ENCODE data around the gene TTC21A. TPM values are rescaled to one million over a fixed set of nuclear protein-coding genes. Genes with fewer than 3 reads are reported as not detected.

Gene TTC21A
- polyA plus RNA-seq, 4 donors: 1.7 to 12.7 (median 7.0) TPM

DNA sequence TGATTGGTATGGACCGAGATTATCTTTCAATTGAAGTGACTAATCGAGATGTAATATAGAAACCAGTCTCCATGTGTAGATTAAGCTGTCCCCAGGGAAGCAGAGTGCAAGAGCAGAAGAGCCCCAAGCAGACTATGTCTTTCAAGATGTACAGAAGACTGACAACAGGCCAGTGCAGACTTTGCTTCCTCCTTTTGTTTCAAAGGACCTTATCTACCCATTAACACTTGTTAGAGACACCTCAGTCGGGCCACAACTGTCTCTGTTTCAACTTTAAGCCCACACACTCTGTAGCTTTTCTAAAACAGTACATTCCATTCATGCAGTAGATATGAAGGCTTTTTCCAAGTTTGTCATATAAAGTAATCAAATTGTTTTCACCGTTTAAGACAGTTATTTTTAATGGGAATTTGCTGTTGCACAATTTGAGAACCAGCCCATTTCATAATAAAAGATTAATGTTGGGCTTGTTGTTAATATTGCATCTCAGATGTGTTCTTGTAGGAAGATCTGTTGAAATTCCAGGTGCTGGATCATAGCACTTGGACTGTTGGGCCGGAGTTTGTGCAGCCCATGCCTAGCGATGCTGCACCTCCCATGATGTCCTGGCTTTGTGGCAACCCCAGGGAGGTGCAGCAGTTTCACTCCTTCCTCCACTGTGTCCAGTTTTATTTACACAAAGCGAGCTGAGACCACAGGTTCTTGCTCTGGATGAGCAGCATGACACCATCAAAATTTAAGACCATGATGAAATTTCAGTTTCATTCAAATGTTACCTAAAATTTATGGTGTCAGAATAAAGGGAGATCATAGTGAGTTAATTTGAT lies 12.4 kb upstream of the TTC21A start:
- no peaks in the 10 kb centered on the region for H3K27me3 ChIP-seq (ENCODE audit: control insufficient read depth in 3 of 3, insufficient read depth in 3 of 3, low read length in 3 of 3)
- peaks cover 22 to 55% (median 28%) of the 10 kb centered on the region in 3 donors for H3K36me3 ChIP-seq (ENCODE audit: control insufficient read depth in 3 of 3, insufficient read depth in 2 of 3, low read depth in 1 of 3, low read length in 3 of 3)
- whole genome bisulfite sequencing, 3 donors: 80 to 83% (median 80%) methylated on average over 7 of the region's 7 CpGs
- H3K9me3 ChIP-seq (ENCODE audit: control insufficient read depth in 2 of 2, insufficient read depth in 1 of 2, low read depth in 1 of 2, low read length in 1 of 2): no peaks in the 10 kb centered on the region
- H3K4me1 ChIP-seq (ENCODE audit: control insufficient read depth in 3 of 3, insufficient read depth in 2 of 3, low read depth in 1 of 3, low read length in 2 of 3): no peaks in the 10 kb centered on the region
- H3K4me3 ChIP-seq (ENCODE audit: low read depth in 1 of 3, low read length in 3 of 3): no peak overlapping the region
- FAIRE-seq: no peak
- DNase-seq: no peak
- H3K27ac ChIP-seq (ENCODE audit: low read depth in 1 of 3, low read length in 2 of 3): no peak overlapping the region

DNA sequence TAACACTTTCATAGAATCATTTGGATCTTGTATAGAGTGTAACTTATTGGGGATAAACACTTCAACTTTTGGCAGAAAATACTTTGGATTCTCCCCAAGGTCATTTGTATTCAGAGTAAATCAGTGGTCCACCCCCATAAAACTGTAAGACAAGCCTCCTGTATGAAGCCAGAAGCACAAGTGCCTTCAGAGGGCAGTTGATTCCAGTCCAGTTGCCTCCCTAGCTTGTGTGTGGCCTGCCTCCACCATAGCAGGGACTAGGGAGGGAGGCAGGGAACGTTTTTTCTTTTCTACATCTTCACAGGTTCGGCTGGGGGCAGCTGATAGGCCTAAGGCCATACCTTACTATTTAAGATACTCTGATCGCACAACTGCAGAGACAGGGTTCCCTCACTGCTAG lies 11.7 kb upstream of the TTC21A start:
- H3K36me3 ChIP-seq (ENCODE audit: control insufficient read depth in 3 of 3, insufficient read depth in 2 of 3, low read depth in 1 of 3, low read length in 3 of 3): peaks cover 27 to 63% (median 27%) of the 10 kb centered on the region in 3 donors
- no peaks in the 10 kb centered on the region for H3K9me3 ChIP-seq (ENCODE audit: control insufficient read depth in 2 of 2, insufficient read depth in 1 of 2, low read depth in 1 of 2, low read length in 1 of 2)
- no peaks in the 10 kb centered on the region for H3K27me3 ChIP-seq (ENCODE audit: control insufficient read depth in 3 of 3, insufficient read depth in 3 of 3, low read length in 3 of 3)
- DNase-seq: no peak
- no peak for FAIRE-seq
- no peak overlapping the region for H3K4me3 ChIP-seq (ENCODE audit: low read depth in 1 of 3, low read length in 3 of 3)
- H3K4me1 ChIP-seq (ENCODE audit: control insufficient read depth in 3 of 3, insufficient read depth in 2 of 3, low read depth in 1 of 3, low read length in 2 of 3): no peaks in the 10 kb centered on the region
- WGBS, 3 donors: 67 to 78% (median 70%) methylated on average over 3 of the region's 3 CpGs
- no peak overlapping the region for H3K27ac ChIP-seq (ENCODE audit: low read depth in 1 of 3, low read length in 2 of 3)

DNA sequence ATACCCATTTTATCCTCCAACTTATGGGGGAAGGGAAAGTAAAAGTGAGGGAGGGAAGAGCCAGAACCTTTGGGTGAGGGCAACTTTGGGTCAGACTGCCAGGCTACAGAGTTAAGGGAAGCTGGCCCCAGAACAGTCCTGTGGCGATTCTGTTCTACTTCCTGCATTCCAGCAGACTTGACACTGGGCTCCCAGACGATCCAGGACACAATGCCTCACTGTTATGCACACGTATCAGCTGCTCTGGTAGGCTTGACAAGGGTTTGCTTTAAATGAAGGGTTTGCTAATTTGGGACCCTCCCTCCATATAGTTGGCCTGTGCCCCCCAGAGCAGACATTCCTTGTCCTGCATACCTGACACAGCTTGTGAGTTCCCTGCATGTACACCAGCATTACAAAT lies 10.7 kb upstream of the TTC21A start:
- Histone ChIP-seq H3K4me3 (ENCODE audit: low read depth in 1 of 3, low read length in 3 of 3) (no peak overlapping the region), H3K9me3 (ENCODE audit: control insufficient read depth in 2 of 2, insufficient read depth in 1 of 2, low read depth in 1 of 2, low read length in 1 of 2) (no peaks in the 10 kb centered on the region), H3K27ac (ENCODE audit: low read depth in 1 of 3, low read length in 2 of 3) (no peak overlapping the region), H3K4me1 (ENCODE audit: control insufficient read depth in 3 of 3, insufficient read depth in 2 of 3, low read depth in 1 of 3, low read length in 2 of 3) (no peaks in the 10 kb centered on the region), H3K27me3 (ENCODE audit: control insufficient read depth in 3 of 3, insufficient read depth in 3 of 3, low read length in 3 of 3) (no peaks in the 10 kb centered on the region), H3K36me3 (ENCODE audit: control insufficient read depth in 3 of 3, insufficient read depth in 2 of 3, low read depth in 1 of 3, low read length in 3 of 3) (peaks cover 26 to 67% (median 27%) of the 10 kb centered on the region in 3 donors)
- FAIRE-seq (no peak), DNase-seq (no peak)
- 23 to 44% (median 30%) methylated on average over 3 of the region's 3 CpGs for WGBS, 3 donors

DNA sequence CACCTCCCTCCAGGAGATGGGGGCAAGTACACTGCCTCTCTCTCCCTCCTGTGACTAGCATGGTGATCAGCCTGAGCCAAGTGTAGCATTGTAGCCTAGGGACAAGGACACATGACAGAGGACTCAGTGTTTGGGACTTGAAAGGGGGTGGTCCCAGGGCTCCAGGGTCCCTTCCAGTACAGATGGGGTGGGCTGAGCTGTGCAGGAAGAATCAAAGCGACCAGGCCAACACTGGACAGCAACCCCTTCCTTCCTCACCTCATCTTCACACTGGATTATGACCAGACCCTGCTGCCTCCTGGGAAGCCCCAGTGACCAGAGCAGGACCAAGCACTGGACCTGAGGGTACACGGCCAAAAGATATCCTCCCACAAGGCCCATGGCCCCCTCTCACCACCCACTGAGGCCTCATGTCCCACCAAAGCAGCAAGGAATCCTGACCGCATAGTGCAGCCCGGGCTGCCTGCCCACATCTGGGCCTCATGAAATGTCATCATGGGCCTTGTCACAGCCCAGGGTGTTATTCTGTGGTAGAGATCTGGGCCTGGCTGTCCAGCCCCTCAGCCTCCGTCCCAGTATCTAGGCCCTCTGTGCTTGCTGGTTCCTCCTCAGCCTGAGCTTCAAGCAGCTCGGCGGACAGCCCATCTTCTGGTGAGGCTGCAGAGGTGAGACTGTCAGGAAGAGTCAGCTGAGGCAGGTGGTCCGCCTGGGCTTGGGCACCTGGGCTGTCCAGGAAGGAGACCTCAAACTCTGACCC lies 9.6 kb upstream of the TTC21A start:
- no peak overlapping the region for H3K27ac ChIP-seq (ENCODE audit: low read depth in 1 of 3, low read length in 2 of 3)
- H3K9me3 ChIP-seq (ENCODE audit: control insufficient read depth in 2 of 2, insufficient read depth in 1 of 2, low read depth in 1 of 2, low read length in 1 of 2): no peaks in the 10 kb centered on the region
- FAIRE-seq: no peak

DNA sequence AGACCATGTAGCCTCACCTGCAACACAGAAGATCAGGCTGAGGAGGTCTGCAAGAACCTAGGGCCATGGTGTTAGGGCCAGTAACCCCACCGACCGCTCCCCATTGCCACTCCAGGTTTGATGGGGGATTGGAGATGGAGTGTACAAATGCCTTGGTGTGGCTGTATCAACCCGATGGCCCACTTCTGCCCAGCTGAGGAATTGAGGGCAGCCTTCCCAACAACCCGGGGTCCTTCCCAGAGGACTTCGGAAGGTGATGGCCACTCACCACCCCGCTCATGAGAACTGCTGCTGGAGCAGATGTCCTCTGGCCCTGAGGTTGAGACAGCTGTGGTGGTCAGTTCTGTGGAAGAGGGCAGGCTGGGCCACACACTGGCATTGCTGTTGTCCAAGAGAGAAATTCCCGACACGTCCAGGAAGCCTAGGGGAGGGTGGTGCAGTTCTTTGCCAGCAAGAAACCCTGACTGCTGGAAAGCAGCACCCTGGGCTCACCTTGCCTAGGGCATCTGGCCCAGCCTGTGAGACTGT lies 8.9 kb upstream of the TTC21A start:
- WGBS, 3 donors: 91 to 96% (median 94%) methylated on average over 8 of the region's 8 CpGs
- DNase-seq: no peak
- no peak for FAIRE-seq
- H3K4me3 ChIP-seq (ENCODE audit: low read depth in 1 of 3, low read length in 3 of 3): no peak overlapping the region
- H3K4me1 ChIP-seq (ENCODE audit: control insufficient read depth in 3 of 3, insufficient read depth in 2 of 3, low read depth in 1 of 3, low read length in 2 of 3): no peaks in the 10 kb centered on the region
- no peaks in the 10 kb centered on the region for H3K27me3 ChIP-seq (ENCODE audit: control insufficient read depth in 3 of 3, insufficient read depth in 3 of 3, low read length in 3 of 3)
- no peak overlapping the region for H3K27ac ChIP-seq (ENCODE audit: low read depth in 1 of 3, low read length in 2 of 3)
- no peaks in the 10 kb centered on the region for H3K9me3 ChIP-seq (ENCODE audit: control insufficient read depth in 2 of 2, insufficient read depth in 1 of 2, low read depth in 1 of 2, low read length in 1 of 2)
- H3K36me3 ChIP-seq (ENCODE audit: control insufficient read depth in 3 of 3, insufficient read depth in 2 of 3, low read depth in 1 of 3, low read length in 3 of 3): peaks cover 22 to 68% (median 27%) of the 10 kb centered on the region in 3 donors

More for the DNA sequence above, 9.6 kb upstream of the TTC21A start:
- H3K36me3 ChIP-seq (ENCODE audit: control insufficient read depth in 3 of 3, insufficient read depth in 2 of 3, low read depth in 1 of 3, low read length in 3 of 3): peaks cover 24 to 67% (median 27%) of the 10 kb centered on the region in 3 donors
- H3K4me1 ChIP-seq (ENCODE audit: control insufficient read depth in 3 of 3, insufficient read depth in 2 of 3, low read depth in 1 of 3, low read length in 2 of 3): no peaks in the 10 kb centered on the region
- no peaks in the 10 kb centered on the region for H3K27me3 ChIP-seq (ENCODE audit: control insufficient read depth in 3 of 3, insufficient read depth in 3 of 3, low read length in 3 of 3)
- no peak overlapping the region for H3K4me3 ChIP-seq (ENCODE audit: low read depth in 1 of 3, low read length in 3 of 3)
- 88 to 93% (median 88%) methylated on average over 8 of the region's 8 CpGs for WGBS, 3 donors
- no peak for DNase-seq

DNA sequence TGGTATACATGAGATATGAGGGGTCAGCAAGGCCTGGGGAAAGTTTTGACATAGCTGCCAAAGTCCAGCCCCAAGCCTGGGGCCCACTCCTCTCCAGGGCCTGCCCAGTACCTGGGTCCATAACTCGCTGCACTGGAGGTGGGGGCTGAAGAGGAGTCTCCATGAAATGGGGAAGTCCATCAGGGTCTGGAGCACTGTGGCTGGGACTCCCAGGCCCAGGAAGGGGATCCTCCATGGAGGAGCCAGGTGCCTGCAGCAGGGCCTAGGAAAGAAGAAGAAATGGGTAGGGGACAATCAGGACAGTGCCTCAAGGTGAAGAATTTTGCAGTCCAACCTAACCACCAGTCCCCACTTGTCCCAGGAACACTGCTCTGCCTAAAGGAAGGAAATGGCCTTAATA lies 8.2 kb upstream of the TTC21A start:
- DNase-seq: no peak
- no peaks in the 10 kb centered on the region for H3K4me1 ChIP-seq (ENCODE audit: control insufficient read depth in 3 of 3, insufficient read depth in 2 of 3, low read depth in 1 of 3, low read length in 2 of 3)
- 86 to 100% (median 100%) methylated on average over 1 of the region's 1 CpG for WGBS, 3 donors
- H3K27ac ChIP-seq (ENCODE audit: low read depth in 1 of 3, low read length in 2 of 3): no peak overlapping the region
- no peak for FAIRE-seq
- H3K27me3 ChIP-seq (ENCODE audit: control insufficient read depth in 3 of 3, insufficient read depth in 3 of 3, low read length in 3 of 3): no peaks in the 10 kb centered on the region
- no peak overlapping the region for H3K4me3 ChIP-seq (ENCODE audit: low read depth in 1 of 3, low read length in 3 of 3)
- no peaks in the 10 kb centered on the region for H3K9me3 ChIP-seq (ENCODE audit: control insufficient read depth in 2 of 2, insufficient read depth in 1 of 2, low read depth in 1 of 2, low read length in 1 of 2)
- peaks cover 19 to 72% (median 21%) of the 10 kb centered on the region in 3 donors for H3K36me3 ChIP-seq (ENCODE audit: control insufficient read depth in 3 of 3, insufficient read depth in 2 of 3, low read depth in 1 of 3, low read length in 3 of 3)

DNA sequence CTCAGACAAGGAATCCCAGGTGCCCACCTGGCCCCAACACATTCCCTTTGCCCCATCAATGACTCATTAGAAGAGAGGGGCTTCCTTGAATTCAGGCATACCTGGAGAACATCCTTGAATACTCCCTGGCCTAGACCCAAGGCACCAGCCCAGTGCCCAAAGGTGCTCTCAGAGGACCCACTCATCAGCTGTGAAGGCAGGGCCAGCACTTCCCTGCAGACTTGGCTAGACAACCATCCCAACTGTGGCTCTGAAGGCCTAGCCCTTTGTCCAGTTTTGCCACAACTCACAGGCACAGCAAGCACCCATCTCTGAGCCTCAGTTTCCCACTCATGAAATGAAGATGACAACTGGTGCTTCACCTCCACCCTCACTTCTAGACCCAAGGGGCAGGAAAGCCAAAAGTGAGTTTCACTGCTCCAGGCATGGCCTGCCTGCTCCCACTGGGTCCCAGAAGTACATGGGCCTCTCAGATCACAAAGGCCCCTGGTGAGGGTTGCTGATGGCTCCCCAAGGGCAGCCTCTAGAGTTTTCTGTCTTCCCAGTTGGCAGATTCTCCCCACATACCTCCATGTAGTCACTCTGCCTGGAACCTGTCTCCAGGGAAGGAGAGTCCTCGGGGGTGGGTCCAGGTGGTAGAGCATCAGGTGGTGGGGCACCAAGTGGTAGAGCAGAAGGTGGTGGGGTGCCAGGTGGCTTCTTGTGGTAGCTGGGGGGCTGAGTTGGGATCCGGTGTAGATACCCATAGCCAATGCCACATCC lies 7.6 kb upstream of the TTC21A start:
- H3K9me3 ChIP-seq (ENCODE audit: control insufficient read depth in 2 of 2, insufficient read depth in 1 of 2, low read depth in 1 of 2, low read length in 1 of 2): no peaks in the 10 kb centered on the region
- H3K36me3 ChIP-seq (ENCODE audit: control insufficient read depth in 3 of 3, insufficient read depth in 2 of 3, low read depth in 1 of 3, low read length in 3 of 3): peaks cover 16 to 79% (median 21%) of the 10 kb centered on the region in 3 donors
- no peak for DNase-seq
- no peaks in the 10 kb centered on the region for H3K4me1 ChIP-seq (ENCODE audit: control insufficient read depth in 3 of 3, insufficient read depth in 2 of 3, low read depth in 1 of 3, low read length in 2 of 3)
- FAIRE-seq: no peak
- WGBS, 3 donors: 86 to 93% (median 93%) methylated on average over 2 of the region's 2 CpGs
- H3K27ac ChIP-seq (ENCODE audit: low read depth in 1 of 3, low read length in 2 of 3): no peak overlapping the region
- no peak overlapping the region for H3K4me3 ChIP-seq (ENCODE audit: low read depth in 1 of 3, low read length in 3 of 3)
- H3K27me3 ChIP-seq (ENCODE audit: control insufficient read depth in 3 of 3, insufficient read depth in 3 of 3, low read length in 3 of 3): no peaks in the 10 kb centered on the region

DNA sequence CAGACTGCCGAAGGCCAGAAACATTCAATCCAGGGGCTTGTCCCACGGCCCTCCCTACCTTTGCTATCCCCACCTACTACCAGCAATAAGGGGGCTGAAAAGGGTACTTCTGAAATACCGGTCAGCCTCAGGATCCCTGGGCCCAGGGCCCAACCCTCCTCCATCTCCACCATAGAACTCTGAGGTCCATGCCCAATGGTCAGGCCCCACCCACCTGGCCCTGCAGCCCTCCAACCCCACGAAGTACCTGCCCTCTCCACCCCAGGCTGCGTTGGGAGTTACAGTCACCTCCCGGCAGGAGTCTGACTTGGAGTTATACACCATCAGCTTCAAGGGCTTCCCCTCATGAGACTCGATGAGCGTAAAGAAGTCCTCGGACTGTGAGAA lies 7.0 kb upstream of the TTC21A start:
- H3K27me3 ChIP-seq (ENCODE audit: control insufficient read depth in 3 of 3, insufficient read depth in 3 of 3, low read length in 3 of 3): no peaks in the 10 kb centered on the region
- peaks cover 0 to 2% (median 0%) of the 10 kb centered on the region in 3 donors for H3K4me1 ChIP-seq (ENCODE audit: control insufficient read depth in 3 of 3, insufficient read depth in 2 of 3, low read depth in 1 of 3, low read length in 2 of 3)
- DNase-seq (no peak), FAIRE-seq (no peak)
- H3K9me3 ChIP-seq (ENCODE audit: control insufficient read depth in 2 of 2, insufficient read depth in 1 of 2, low read depth in 1 of 2, low read length in 1 of 2): no peaks in the 10 kb centered on the region
- H3K36me3 ChIP-seq (ENCODE audit: control insufficient read depth in 3 of 3, insufficient read depth in 2 of 3, low read depth in 1 of 3, low read length in 3 of 3): peaks cover 15 to 75% (median 21%) of the 10 kb centered on the region in 3 donors
- H3K27ac ChIP-seq (ENCODE audit: low read depth in 1 of 3, low read length in 2 of 3): no peak overlapping the region
- WGBS, 3 donors: 91 to 94% (median 93%) methylated on average over 9 of the region's 9 CpGs
- H3K4me3 ChIP-seq (ENCODE audit: low read depth in 1 of 3, low read length in 3 of 3): no peak overlapping the region

Data from small intestine (tissue), 7 donors.